HCT116 (cell line): ENCODE results near the gene INAVA. TPM values are rescaled to one million over a fixed set of nuclear protein-coding genes. Genes with fewer than 3 reads are reported as not detected.

Source experiments
- ATAC-seq: fragments of 200-7000 bp; cut with Tn5 transposase; 2 replicates; pipeline ENCODE4 v1.9.1; 2020; ENCODE audit warnings: mild to moderate bottlenecking, moderate library complexity
- BruUV-seq: library from RNA; stranded (reverse); fragments of 400-500 nt; replicated peaks from 2 replicates; lab custom pipeline; 2021; lab: Mats Ljungman, UMichigan
- CTCF ChIA-PET: fragments of 300-600 bp; sonication (Branson Sonifier 250); formaldehyde crosslinking; loops from one replicate; lab custom pipeline; 2021; ENCODE audit warnings: antibody characterized with exemption; lab: Charles Lee
- POLR2A ChIA-PET: fragments of 300-600, 350-600 bp; sonication (Branson Sonifier 250); formaldehyde crosslinking; loops from one replicate; lab custom pipeline; 2021; ENCODE audit warnings: antibody characterized with exemption; lab: Charles Lee
- RAD21 ChIA-PET, 2 experiments: fragments of 300-600 bp; sonication (Branson Sonifier 250); formaldehyde crosslinking; loops; one replicate each; lab custom pipeline; 2023; ENCODE audit warnings: low total read pairs in 2 of 2; ENCODE audit not compliant: uncharacterized antibody in 2 of 2, unreplicated experiment in 2 of 2, low non-redundant PET in 1 of 2; lab: Charles Lee
- DNase-seq: peaks from one replicate; pipeline ENCODE4 v3.0.0-alpha.2; 2010; ENCODE audit warnings: low read depth, low spot score
- H2AFZ ChIP-seq: fragments of 200-600 bp; shearing (Covaris generic), sonication (generic); 2 replicates; pipeline ENCODE4 v1.6.1; 2017; ENCODE audit warnings: low read depth, mixed run types, mixed read lengths, antibody characterized with exemption, low read length; ENCODE audit not compliant: poor library complexity, severe bottlenecking
- H3K27ac ChIP-seq: 2 replicates; pipeline ENCODE4 v1.5.1; 2012; ENCODE audit warnings: low read depth, low read length
- H3K27me3 ChIP-seq: fragments of 200-600 bp; sonication (generic); 2 replicates; pipeline ENCODE4 v1.6.1; 2016; ENCODE audit warnings: mixed run types, low read length, mixed read lengths; ENCODE audit not compliant: insufficient read depth
- H3K36me3 ChIP-seq, 2 experiments: fragments of 200-500 bp in 1 of 2; fragments of 200-600 bp in 1 of 2; sonication (Bioruptor generic) in 1 of 2; sonication (generic) in 1 of 2; 2 replicates each; pipeline versions ENCODE4 v1.5.1 to v1.6.1; 2014 to 2016; ENCODE audit warnings: low read length in 2 of 2, inconsistent platforms in 1 of 2, mixed read lengths in 1 of 2, mixed run types in 1 of 2; ENCODE audit not compliant: insufficient read depth in 2 of 2, control insufficient read depth in 1 of 2
- H3K4me1 ChIP-seq, 2 experiments: fragments of 200-600 bp in 1 of 2; sonication (generic) in 1 of 2; 2 replicates each; pipeline versions ENCODE4 v1.5.1 to v1.6.1; 2012 to 2017; ENCODE audit warnings: low read length in 2 of 2, inconsistent platforms in 1 of 2, mild to moderate bottlenecking in 1 of 2, mixed read lengths in 1 of 2, mixed run types in 1 of 2, moderate library complexity in 1 of 2; ENCODE audit not compliant: insufficient read depth in 2 of 2, control insufficient read depth in 1 of 2
- H3K4me2 ChIP-seq: fragments of 200-600 bp; sonication (generic); 2 replicates; pipeline ENCODE4 v1.6.1; 2017; ENCODE audit warnings: mixed run types, low read length, mixed read lengths
- H3K4me3 ChIP-seq, 2 experiments: fragments of 200-600 bp in 1 of 2; sonication (generic) in 1 of 2; replicated peaks in 1 of 2; 2 replicates each; pipeline ENCODE4 v1.5.1; 2011 to 2016; ENCODE audit warnings: low read length in 2 of 2, control low read depth in 1 of 2, low read depth in 1 of 2, mild to moderate bottlenecking in 1 of 2, mixed read lengths in 1 of 2, mixed run types in 1 of 2
- H3K79me2 ChIP-seq: fragments of 200-600 bp; sonication (generic); 2 replicates; pipeline ENCODE4 v1.6.1; 2017; ENCODE audit warnings: mild to moderate bottlenecking, mixed run types, low read length, moderate library complexity, mixed read lengths; ENCODE audit not compliant: insufficient read depth
- H3K9ac ChIP-seq: fragments of 200-600 bp; sonication (generic); 2 replicates; pipeline ENCODE4 v1.6.1; 2016; ENCODE audit warnings: low read length, mixed read lengths
- H3K9me2 ChIP-seq: fragments of 200-600 bp; sonication (generic), shearing (Covaris generic); 2 replicates; pipeline ENCODE4 v1.6.1; 2017; ENCODE audit warnings: mixed run types, mild to moderate bottlenecking, moderate library complexity; ENCODE audit not compliant: insufficient read depth
- H3K9me3 ChIP-seq, 2 experiments: fragments of 200-500 bp in 1 of 2; fragments of 200-600 bp in 1 of 2; sonication (Bioruptor generic) in 1 of 2; sonication (generic) in 1 of 2; 2 replicates each; pipeline ENCODE4 v1.6.1; 2014 to 2017; ENCODE audit warnings: low read length in 2 of 2, mixed read lengths in 2 of 2, inconsistent platforms in 1 of 2, low read depth in 1 of 2, mild to moderate bottlenecking in 1 of 2, mixed run types in 1 of 2, moderate library complexity in 1 of 2; ENCODE audit not compliant: control insufficient read depth in 1 of 2, insufficient read depth in 1 of 2
- H4K20me1 ChIP-seq: fragments of 200-600 bp; sonication (generic), shearing (Covaris generic); 2 replicates; pipeline ENCODE4 v1.6.1; 2017; ENCODE audit warnings: mixed run types, mild to moderate bottlenecking, moderate library complexity; ENCODE audit not compliant: insufficient read depth
- ATF3 ChIP-seq: IDR thresholded peaks from 2 replicates; pipeline ENCODE4 v1.6.1; 2012
- CBX3 ChIP-seq: IDR thresholded peaks from 2 replicates; pipeline ENCODE4 v1.6.1; 2012; ENCODE audit warnings: low read depth
- CEBPB ChIP-seq: IDR thresholded peaks from 2 replicates; pipeline ENCODE4 v1.6.1; 2012; ENCODE audit warnings: low read depth
- EGR1 ChIP-seq: IDR thresholded peaks from 2 replicates; pipeline ENCODE4 v1.6.1; 2012; ENCODE audit warnings: low read depth
- ELF1 ChIP-seq: IDR thresholded peaks from 2 replicates; pipeline ENCODE4 v1.6.1; 2012; ENCODE audit warnings: low read depth, borderline replicate concordance
- EZH2 ChIP-seq: fragments of 200-600 bp; sonication (generic); IDR thresholded peaks from 2 replicates; pipeline ENCODE4 v1.6.1; 2017; ENCODE audit warnings: antibody characterized with exemption, mixed run types
- EZH2phosphoT487 ChIP-seq: fragments of 200-600 bp; IDR thresholded peaks from 2 replicates; pipeline ENCODE4 v1.6.1; 2018; ENCODE audit warnings: antibody characterized with exemption, borderline replicate concordance
- JUND ChIP-seq: IDR thresholded peaks from 2 replicates; pipeline ENCODE4 v1.6.1; 2012
- MAX ChIP-seq: IDR thresholded peaks from 2 replicates; pipeline ENCODE4 v1.6.1; 2012
- POLR2A ChIP-seq: IDR thresholded peaks from 2 replicates; pipeline ENCODE4 v1.7.0; 2011; ENCODE audit warnings: borderline replicate concordance; ENCODE audit not compliant: insufficient read depth, insufficient read length; ENCODE audit errors: extremely low read depth
- POLR2AphosphoS5 ChIP-seq: IDR thresholded peaks from 2 replicates; pipeline ENCODE4 v1.6.1; 2011; ENCODE audit warnings: mild to moderate bottlenecking, low read depth, low read length, moderate library complexity
- RAD21 ChIP-seq: IDR thresholded peaks from 2 replicates; pipeline ENCODE4 v1.6.1; 2012; ENCODE audit warnings: low read depth, mild to moderate bottlenecking
- SIN3A ChIP-seq: IDR thresholded peaks from 2 replicates; pipeline ENCODE4 v1.6.1; 2012; ENCODE audit warnings: low read depth
- SP1 ChIP-seq: IDR thresholded peaks from 2 replicates; pipeline ENCODE4 v1.6.1; 2012; ENCODE audit warnings: low read depth
- SRF ChIP-seq: IDR thresholded peaks from 2 replicates; pipeline ENCODE4 v1.6.1; 2012; ENCODE audit warnings: low read depth
- TCF7L2 ChIP-seq: IDR thresholded peaks from 2 replicates; pipeline ENCODE4 v1.7.0; 2011; ENCODE audit warnings: borderline replicate concordance, inconsistent platforms; ENCODE audit not compliant: insufficient read depth, insufficient read length; ENCODE audit errors: extremely low read depth
- YY1 ChIP-seq: IDR thresholded peaks from 2 replicates; pipeline ENCODE4 v1.6.1; 2011; ENCODE audit warnings: low read length, low read depth, moderate library complexity, mild to moderate bottlenecking; ENCODE audit not compliant: insufficient replicate concordance; ENCODE audit errors: extremely low read depth
- ZBTB33 ChIP-seq: IDR thresholded peaks from 2 replicates; pipeline ENCODE4 v1.6.1; 2011; ENCODE audit warnings: mild to moderate bottlenecking, low read length, moderate library complexity; ENCODE audit not compliant: insufficient replicate concordance; ENCODE audit errors: extremely low read depth
- ZNF274 ChIP-seq: fragments of 200-500 bp; sonication (Bioruptor generic); IDR thresholded peaks from 2 replicates; pipeline ENCODE4 v1.6.1; 2014; ENCODE audit warnings: mild to moderate bottlenecking, low read depth, low read length, inconsistent platforms
- intact Hi-C: fragments of 100-400 bp; cut with micrococcal nuclease; formaldehyde crosslinking; loops from 2 replicates; pipeline ENCODE4 v1.10.0; 2022
- total RNA-seq: library from RNA; stranded (reverse); gene quantifications from one replicate; pipeline ENCODE4 v1.2.1, GENCODE V29; 2021; ENCODE audit not compliant: unreplicated experiment

Gene INAVA
- total RNA-seq, 1 experiment from 2014 or later = 18.8 TPM

GRCh38 chr1:200909757-200910239 lies 15.1 kb downstream of the INAVA start:
- Histone ChIP-seq H3K9ac (no peak overlapping the region), H3K9me2 (no peaks in the 10 kb centered on the region), H4K20me1 (no peaks in the 10 kb centered on the region), H3K4me3 (no peak overlapping the region), H3K36me3 (no peaks in the 10 kb centered on the region; a peak in 1 of 4 replicates), H3K4me1 (no peaks in the 10 kb centered on the region), H3K9me3 (no peaks in the 10 kb centered on the region), H3K4me2 (no peak overlapping the region), H3K79me2 (no peaks in the 10 kb centered on the region), H3K27me3 (no peaks in the 10 kb centered on the region), H3K27ac (no peak overlapping the region), H2AFZ (no peak overlapping the region)
- ChIA-PET CTCF (no interaction called here), RAD21 (no interaction called here), POLR2A (no interaction called here)
- intact Hi-C loops = no loop called here
- TF ChIP-seq TCF7L2 (no peak), EZH2phosphoT487 (no peak), RAD21 (no peak), ZNF274 (no peak), CEBPB (no peak), SP1 (no peak), POLR2AphosphoS5 (no peak), SIN3A (no peak), YY1 (no peak), MAX (no peak), EGR1 (no peak), SRF (no peak), ZBTB33 (no peak), CBX3 (no peak), ATF3 (no peak), POLR2A (no peak), ELF1 (no peak), EZH2 (no peak), JUND (no peak)
- ATAC-seq = no peak
- no TSS peak for BruUV-seq
- no peak for DNase-seq
